Dermis blood vessel endothelial cell (primary cell): ENCODE results near the gene ITGA1. TPM values are rescaled to one million over a fixed set of nuclear protein-coding genes. Genes with fewer than 3 reads are reported as not detected.
A peak's percentile ranks its signal among the peaks of the same experiment; 100 is the strongest.
"Not testable (repeated sequence)": the region's sequence is repeated elsewhere in the genome, so short reads cannot be mapped to it uniquely, and the experiment has no call there.

Experiments
- DNase-seq: peaks from one replicate; pipeline ENCODE4 v3.0.0; 2010
- total RNA-seq: library from RNA; depleted of rRNA; stranded (reverse); fragments of >200 nt; gene quantifications from 2 replicates; pipeline ENCODE4 v1.2.3, GENCODE V29; 2014

Gene ITGA1
- total RNA-seq, 1 donor from 2014 or later: 81.2 TPM

DNA sequence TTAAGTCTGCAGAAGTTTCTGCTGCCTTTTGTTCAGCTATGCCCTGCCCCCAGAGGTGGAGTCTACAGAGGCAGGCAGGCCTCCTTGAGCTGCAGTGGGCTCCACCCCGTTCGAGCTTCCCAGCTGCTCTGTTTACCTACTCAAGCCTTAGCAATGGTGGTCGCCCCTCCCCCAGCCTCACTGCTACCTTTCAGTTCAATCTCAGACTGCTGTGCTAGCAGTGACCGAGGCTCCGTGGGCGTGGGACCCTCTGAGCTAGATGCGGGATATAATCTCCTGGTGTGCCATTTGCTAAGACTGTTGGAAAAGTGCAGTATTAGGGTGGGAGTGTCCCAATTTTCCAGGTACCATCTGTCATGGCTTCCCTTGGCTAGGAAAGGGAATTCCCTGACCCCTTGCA, 188.4 kb downstream of the ITGA1 start:
- not testable (repeated sequence) for DNase-seq

DNA sequence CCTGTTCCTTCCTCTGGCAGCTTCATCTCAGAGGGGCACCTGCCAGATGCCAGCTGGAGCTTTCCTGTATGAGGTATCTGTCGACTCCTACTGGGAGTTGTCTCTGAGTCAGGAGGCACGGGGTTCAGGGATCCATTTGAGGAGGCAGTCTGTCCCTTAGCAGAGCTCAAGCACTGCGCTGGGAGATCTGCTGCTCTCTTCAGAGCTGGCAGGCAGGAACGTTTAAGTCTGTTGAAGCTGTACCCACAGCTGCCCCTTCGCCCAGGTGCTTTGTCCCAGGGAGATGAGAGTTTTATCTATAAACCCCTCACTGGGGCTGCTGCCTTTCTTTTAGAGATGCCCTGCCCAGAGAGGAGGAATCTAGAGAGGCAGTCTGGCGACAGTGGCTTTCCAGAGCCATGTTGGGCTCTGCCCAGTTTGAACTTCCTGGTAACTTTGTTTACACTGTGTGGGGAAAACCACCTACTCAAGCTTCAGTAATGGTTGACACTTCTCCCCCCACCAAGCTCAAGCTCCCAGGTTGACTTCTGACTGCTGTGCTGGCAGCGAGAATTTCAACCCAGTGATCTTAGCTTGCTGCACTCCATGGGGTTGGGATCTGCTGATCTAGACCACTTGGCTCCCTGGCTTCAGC, 189.7 kb downstream of the ITGA1 start:
- no peak for DNase-seq

DNA sequence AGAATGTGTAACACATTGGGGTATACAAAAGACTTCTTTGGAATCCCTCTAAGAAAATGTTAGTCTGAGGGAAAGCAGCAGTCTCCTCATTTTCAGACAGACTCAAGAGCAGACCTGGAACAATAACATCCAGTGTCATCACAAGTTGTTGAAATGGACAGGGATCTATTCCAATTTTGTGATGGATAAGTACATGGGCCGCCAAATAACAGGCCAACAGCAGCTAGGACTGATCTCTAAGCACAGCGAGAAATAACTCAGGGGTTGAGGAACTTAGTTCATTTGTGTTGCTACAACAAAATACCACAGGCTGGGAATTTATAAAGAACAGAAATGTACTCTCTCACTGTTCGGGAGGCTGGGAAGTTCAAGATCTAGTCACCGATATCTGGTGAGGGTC, 193.8 kb downstream of the ITGA1 start:
- DNase-seq: no peak

DNA sequence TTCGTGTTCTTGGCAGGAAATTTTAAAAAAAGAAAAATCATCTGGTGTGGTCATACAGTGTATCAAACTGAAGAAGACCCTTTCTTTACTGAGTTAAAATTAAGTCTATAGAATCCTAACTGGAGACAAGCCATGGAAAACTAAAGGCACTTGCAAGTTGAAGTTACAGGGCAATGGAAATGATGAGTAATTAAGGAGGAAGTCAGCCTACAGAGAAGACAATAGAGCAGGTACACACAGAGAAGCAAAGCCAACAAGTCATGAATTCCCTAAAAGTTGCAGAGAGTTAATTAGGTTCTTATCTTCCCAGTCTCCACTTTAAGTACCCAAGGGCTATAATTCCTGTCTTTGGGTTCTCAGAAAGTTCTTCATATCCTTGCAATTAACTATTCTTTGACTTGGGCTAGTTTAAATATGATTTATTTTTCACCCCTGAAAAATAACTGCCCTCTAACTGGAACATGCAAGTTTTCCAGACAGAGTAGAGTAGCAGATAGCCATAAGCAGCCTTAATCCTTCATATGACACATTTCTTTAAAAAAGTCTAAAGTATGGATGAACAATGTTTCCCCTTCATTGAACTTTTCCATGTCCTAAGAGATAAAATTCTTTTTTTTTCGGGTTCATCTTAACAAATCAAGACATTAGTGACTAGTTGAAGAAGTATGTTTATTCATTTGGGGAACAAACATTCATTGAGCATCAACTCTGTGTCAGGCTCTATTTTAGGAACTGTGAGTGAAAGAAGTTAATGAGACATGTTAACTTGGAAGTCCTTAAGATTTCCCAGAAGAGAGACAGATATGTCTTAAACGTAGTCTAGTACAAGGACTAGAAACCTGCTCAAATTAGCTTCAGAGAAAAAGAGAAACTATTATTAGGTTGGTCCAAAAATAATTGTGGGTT, 196.3 kb downstream of the ITGA1 start:
- DNase-seq: peak; percentile 88

DNA sequence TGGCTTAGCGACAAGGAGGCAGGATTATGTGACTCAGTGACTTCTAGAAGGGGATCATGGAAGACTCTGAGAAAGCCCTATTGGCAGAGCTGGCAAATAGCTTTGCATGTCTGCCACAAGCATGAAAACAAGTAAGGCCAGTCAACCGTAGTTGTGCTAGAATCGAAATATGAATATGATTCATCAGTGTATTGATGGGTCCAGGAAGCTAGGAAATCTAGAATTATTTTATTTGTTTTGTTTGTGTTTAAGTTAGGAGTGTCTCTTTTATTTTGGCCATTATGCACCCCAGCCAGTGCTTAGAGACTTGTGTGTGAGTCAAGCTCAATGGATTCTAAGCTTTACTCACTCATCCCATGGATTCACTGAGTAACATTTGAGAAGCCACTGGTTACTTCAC, 197.6 kb downstream of the ITGA1 start:
- DNase-seq: no peak

DNA sequence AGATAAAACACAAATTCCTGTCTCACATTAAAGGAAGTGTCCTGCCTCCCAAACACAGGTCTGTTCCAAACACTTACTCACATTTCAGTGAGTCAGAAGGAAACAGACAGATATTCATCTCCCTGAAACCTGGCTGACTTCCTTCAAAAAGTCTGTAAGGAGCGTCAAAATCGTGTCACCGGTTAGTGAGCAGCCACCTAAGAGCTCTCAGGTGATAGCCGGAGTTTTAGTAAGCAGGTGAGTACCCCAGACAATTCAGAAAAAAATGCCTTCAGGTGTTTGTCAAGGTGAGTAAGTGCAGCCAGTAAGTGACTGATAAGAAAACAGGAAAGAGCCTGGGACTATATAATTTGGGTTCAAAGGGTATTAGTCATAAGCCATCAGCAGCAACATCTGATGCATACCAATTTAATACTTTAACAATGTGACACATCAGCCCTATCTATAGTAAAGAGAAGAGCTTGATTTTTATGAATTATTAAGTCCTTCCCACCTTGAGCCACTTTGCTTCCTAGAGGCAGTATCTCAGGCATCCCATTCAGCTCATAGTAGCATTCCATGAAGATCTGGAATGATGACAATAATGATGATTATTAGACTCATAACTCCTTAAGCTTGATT, 200.1 kb downstream of the ITGA1 start:
- DNase-seq: peak; percentile 85

DNA sequence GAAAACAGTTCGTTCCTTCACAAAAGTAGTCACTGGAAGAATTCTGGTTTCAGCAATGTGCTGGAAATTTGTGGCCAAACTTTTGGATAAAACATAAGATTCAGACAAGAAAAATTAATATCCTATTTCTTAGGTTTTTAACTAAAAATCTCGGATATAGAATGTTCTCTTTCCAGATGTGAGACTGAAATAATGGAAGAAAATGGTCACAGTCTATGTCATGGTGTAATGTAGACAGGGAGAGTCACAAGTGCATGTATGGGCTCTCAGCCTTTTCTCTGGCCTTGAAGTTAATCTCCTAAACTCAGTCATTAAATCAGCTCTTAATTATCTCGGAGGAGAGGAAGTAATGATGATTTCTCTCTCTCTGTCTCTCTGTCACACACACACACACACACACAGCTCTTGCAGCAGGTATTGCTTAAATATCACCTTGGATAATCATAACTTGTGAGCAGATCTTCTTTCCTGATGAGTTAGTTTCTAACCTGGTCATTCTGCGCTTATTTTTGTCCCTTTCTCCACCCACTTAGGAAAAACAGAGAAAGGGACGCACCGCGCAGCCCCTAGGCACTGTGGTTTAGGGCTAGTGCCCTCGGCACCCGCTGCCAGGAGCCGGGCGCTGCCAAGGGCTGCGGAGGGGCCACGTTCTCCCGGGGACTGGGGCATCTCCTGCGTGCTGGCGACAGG, 200.8 kb downstream of the ITGA1 start:
- DNase-seq: peak; percentile 27

DNA sequence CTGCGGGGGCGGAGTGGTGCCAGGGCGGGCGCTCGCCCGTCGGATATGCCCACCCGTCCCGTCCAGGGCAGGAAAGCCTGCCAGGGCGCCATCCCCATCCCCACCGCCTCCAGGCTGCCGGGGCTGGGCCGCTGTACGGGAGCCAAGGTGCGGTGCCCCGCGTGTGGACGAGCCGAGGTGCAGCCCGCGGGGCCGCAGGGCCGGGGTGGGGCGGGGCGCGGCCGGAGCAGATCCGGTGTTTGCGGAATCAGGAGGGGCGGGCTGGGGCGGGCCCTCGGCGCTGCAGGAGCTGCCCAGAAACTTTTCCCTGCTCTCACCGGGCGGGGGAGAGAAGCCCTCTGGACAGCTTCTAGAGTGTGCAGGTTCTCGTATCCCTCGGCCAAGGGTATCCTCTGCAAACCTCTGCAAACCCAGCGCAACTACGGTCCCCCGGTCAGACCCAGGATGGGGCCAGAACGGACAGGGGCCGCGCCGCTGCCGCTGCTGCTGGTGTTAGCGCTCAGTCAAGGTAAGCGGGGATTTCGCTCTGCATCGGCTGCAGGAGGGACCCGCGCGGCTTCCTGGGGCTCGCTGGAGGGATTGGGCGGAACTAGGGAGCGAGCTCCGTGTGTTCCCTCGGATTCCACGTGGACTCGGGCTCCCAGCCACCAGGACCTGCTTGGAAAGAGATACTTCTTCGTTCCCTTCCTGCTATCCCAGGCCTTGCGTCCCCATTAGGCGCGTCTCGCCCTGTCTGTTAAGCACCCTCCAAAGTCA, 201.5 kb downstream of the ITGA1 start, which contains the start of gene ITGA2:
Gene ITGA2 (plus strand): TSS at position 328 of the 756 bp plus-strand sequence. CDS start 117 bp downstream, at position 445.
- peak; percentile 68 for DNase-seq

DNA sequence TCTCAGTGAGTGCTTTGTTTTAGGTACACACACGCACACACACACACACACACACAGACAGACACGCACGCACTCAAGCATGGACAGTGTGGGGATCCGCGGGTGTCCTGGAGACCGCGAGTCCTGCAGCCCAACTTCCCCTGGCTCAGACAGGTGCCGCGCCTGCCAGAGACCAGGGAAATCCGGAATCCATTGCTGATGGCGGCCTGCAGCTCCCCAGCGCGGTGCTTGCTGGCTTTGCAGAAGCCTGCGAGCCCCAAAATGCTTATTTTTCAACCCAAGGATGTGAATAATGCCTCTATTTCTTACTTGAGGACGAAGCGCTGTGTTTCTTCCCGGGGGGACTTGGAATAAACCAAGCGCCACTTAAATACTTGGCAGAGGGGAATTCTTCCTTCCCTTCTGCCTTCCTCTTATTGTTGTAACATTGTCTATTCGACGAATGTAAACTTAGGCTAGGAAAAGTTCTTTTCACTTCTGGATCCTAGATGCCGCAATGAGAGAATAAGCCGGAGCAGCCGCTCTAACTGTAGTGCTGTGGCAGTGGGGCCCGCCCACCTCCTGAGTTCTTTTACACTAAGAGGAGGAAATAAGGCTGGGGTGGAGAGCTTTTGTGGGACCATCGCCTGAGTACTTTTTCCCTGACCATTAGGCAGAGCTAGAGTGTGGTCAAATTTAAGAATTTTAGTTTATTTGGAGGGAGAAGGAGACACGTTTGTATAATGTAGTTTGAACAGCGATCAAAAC, 202.2 kb downstream of the ITGA1 start:
- peak; percentile 80 for DNase-seq

DNA sequence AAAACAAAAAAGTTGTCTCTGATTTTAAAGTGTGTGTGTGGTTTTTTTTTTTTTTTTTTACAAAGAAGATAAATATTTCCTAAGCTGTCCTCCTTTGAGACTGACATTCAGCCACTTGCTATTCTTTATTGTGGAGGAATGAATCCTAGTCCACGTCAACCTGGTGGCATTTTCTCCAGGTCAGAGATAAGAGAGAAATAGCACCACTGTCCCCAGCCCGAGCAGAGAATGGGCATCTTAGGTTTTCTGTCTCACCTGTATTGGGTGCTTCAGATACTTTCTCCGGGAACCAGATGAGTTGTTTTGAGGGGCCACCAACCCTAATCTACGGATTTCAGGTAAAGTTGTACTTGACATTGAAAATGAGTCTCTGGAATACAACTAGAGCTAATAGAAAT, 202.8 kb downstream of the ITGA1 start:
- DNase-seq: no peak

DNA sequence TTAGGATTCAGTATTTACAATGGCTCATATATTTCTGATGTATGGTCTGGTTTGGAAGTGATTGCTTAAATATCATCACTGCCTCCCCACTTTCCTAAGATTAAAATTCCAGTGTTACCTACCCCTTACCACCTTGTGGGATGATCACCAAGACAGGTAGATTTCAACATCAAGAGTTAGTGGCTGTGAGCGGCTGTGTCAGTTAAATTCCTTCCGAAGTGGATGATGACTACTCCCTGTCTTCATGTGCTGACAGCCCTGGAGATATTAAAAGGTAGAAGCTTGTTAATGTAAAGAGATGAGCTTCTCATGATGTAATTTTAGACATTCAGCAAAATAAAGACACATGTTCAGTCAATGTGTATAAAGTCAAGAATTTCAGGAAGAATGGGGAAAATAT, 205.7 kb downstream of the ITGA1 start:
- no peak for DNase-seq

DNA sequence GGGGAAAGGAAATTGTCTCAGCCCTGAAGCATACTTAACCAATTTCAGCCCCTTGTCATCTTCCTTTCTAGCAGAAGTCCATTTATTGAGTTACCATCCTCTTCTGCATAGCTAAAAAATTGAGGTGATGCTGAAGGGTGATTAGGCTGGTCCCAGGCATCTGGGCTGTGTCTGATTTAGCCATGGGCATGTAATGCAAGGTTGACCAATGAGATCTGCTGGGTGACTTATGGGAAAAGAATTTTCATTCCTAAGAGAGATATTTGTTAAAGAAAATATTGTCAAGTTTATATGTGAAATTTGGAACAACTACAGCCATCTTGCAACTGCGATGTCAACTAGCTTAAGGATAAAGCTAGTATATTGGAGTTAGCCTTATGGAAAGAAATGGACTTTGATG, 206.6 kb downstream of the ITGA1 start:
- DNase-seq: no peak

DNA sequence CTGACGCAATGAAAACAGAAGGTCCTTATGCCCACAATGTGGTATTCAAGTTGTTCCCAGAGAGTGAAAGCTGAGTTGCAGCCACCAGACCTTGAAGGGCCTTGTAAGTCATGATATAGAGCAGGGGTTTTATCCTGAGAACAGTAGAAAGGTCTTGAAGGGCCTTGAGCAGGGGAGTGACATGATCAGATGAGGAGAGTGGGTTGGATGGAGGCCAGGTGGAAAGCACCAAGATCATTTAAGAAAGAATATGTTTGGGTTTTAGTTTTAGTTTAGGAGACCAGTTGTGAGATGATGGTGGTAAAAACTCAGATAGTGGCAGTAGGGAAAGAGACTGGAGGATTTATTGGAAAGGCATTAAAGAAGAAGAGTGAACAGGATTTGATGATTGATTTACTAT, 207.4 kb downstream of the ITGA1 start:
- no peak for DNase-seq

DNA sequence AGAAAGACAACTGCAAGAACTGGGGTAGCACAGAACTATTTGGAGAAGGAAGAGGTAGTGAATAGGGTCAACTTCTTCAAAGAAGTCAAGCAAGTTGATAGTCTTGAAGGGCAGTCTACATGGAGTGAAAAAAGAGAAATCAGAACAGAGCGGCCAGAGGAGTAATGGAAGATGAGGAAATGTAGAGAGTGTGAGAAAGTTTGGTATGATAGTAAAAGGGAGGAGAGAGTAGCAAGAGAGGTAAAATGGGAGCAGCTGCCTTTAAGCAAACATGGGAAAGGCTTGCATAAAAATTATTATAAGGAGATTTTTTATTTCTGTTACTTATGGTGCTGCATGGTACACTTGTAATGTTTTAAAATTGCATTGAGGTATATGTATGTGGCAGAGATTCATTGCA, 208.2 kb downstream of the ITGA1 start:
- no peak for DNase-seq

DNA sequence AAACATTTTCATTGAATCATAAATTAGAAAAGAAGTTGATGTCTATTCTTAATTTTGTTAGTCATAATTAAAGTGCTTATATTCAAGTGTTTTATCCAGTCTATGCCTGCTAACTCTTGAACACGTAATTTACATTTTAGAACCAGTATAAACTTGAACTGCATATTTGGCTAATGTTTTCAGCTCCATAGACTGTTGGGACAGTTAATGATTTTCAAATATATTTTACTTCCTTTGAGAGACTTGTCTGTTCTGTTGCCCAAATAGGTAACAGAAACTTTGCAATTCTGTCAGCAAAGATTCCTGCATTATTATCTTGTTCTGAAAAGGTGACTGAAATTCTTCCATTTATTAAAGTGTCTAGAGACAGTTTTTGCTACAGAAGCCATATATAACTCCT, 209.3 kb downstream of the ITGA1 start:
- DNase-seq: no peak

DNA sequence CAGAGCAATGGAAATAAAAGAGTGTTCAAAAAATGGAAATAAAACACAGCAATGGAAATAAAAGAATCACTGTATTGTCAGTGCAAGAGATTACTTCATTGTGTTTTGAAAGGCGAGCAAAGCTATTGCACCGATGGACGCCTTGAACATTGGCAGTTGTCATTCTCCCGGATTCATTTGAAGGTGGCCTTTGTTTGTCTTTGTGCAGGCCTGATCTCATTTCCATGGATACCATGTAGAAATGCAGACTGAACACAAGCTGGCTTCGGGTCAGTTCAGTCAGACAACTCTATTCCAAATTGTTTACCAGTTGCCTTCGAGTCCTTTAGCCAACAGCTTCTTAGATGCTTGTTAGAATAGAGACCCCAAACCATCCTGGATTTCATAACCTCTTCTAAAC, 209.7 kb downstream of the ITGA1 start:
- DNase-seq: peak; percentile 62

DNA sequence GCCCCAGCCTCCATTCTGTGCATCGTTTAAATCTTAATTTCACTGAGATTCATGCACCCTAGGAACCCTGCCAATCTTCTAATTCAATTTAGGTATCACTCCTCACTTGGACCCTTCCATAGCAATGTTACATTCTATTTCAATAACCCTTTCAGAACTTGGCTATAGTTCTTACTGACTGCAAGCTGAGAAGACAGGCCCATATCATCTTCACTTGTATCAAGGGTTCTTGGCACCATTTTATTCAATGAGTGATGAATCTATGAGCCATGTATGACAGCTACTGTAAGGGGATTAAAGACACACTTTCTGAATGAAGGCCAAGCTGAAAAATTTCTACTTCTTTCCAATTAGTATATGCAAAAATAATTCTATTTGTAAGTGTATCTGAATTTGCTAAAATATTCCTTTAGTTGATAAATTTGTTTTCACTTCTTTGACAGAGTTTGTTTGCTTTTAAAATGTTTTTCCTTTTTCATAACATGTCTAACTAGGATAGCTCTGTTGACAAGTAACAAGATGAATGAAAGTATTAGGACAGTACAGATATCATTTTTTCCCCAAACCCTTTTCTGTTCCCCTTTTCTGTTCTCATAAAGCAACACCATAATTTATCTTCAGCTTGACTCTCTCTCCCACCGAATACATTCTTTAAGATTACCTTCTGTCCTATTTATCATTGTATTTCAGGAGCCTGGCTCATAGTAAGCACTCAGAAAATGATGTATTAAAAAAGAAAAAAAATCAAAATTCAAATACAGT, 211.0 kb downstream of the ITGA1 start:
- DNase-seq: no peak

DNA sequence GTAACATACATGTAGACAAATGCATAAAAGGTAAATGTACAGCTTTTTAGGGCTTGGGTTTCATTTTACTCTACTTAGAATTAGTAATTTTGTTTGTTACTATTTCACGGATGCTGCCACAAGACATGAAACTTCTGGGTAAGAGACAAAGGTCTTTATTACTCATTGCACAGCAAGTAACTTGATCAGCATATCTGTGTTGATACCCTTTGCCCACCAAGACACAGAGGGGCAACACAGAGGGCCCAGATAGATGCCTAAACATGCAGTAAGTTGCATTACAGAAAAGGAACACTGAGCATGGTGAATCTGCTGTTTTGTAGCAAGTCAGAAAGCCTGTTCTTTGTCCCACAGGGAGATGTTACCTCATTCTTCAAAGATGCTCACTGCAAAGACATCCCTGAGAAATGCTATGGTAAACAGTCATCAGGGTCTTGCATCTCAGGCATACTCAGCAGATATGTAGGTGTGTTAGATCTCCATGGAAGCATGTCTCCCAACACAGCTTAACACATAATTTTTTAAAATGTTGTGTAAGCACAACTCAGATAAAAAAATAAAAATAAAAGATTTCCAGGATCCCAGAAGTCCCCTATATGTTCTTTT, 211.7 kb downstream of the ITGA1 start:
- no peak for DNase-seq

DNA sequence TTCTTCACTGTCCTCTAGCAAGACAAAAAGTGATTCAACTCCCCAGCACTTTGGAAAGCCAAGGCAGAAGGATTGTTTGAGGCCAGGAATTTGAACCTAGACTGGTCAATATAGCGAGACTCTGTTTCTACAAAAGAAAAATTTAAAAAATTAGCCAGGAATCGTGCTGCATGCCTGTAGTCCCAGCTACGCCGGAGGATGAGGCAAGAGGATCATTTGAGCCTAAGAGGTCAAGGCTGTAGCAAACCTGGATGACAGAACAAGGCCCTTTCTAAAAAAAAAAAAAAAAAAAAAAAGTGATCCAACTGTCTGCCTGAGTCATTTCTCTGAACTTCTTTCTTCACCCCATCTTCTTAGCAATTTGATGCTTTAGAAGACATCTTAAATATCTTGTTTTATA, 213.8 kb downstream of the ITGA1 start:
- DNase-seq: no peak

DNA sequence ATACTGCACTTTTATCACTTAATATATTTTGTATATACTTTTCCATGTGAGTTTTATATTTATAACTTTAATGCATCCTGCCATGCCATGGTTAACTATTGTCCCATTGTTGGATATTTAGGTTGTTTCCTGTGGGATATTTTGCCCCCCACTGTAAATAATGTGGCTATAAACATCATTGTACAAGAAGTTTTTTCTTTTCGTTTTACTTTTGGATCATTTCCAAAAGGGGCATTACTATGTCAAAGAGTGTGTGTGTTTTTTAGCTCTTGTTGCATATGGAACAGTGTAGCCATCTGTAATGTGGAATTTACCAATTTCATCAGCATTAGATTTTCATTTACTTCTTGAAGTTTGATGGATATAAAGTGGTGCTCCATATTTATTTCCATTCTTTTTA, 214.8 kb downstream of the ITGA1 start:
- DNase-seq: peak; percentile 53
